NCI-H128 (cell line): ENCODE results near the gene FNDC7.
"Not testable (repeated sequence)": the region's sequence is repeated elsewhere in the genome, so short reads cannot be mapped to it uniquely, and the experiment has no call there.

Experiments used
- DNase-seq: peaks from one replicate; lab custom pipeline; 2025; ENCODE audit not compliant: unreplicated experiment; lab: John Stamatoyannopoulos, UW

The FNDC7 gene

GRCh38 chr1:108734171-108734865, 21.6 kb downstream of the FNDC7 start:
- DNase-seq = no peak

GRCh38 chr1:108742253-108742652, 29.5 kb downstream of the FNDC7 start:
- DNase-seq = no peak

GRCh38 chr1:108745980-108746381, 33.3 kb downstream of the FNDC7 start:
- DNase-seq = no peak

- peak; percentile 95 for DNase-seq
These were observed 33.9 kb downstream of the FNDC7 start, which contains the start of gene STXBP3 for GRCh38 chr1:108746382-108747170. Gene STXBP3 (plus strand): TSS chr1:108746674. CDS start chr1:108746738, 64 bp downstream.

GRCh38 chr1:108747171-108747850, 34.6 kb downstream of the FNDC7 start:
- DNase-seq = peak; percentile 32

GRCh38 chr1:108747898-108748297, 35.2 kb downstream of the FNDC7 start:
- DNase-seq = no peak

GRCh38 chr1:108749081-108749480, 36.4 kb downstream of the FNDC7 start:
- DNase-seq = no peak

GRCh38 chr1:108750476-108751181, 37.9 kb downstream of the FNDC7 start:
- DNase-seq = no peak

GRCh38 chr1:108753363-108753762, 40.7 kb downstream of the FNDC7 start:
- DNase-seq = no peak

- DNase-seq = no peak
These were observed 46.1 kb downstream of the FNDC7 start for GRCh38 chr1:108758796-108759195.

GRCh38 chr1:108767115-108767514, 54.4 kb downstream of the FNDC7 start:
- DNase-seq = no peak

GRCh38 chr1:108767708-108768107, 55.0 kb downstream of the FNDC7 start:
- DNase-seq = no peak

- no peak for DNase-seq
These were observed 65.1 kb downstream of the FNDC7 start for GRCh38 chr1:108777839-108778238.

- no peak for DNase-seq
These were observed 66.7 kb downstream of the FNDC7 start for GRCh38 chr1:108779455-108779854.

GRCh38 chr1:108780937-108781574, 68.3 kb downstream of the FNDC7 start:
- DNase-seq = no peak

GRCh38 chr1:108781575-108781944, 68.9 kb downstream of the FNDC7 start:
- DNase-seq = not testable (repeated sequence)

- no peak for DNase-seq
These were observed 72.6 kb downstream of the FNDC7 start for GRCh38 chr1:108785264-108785663.

GRCh38 chr1:108785880-108786279, 73.2 kb downstream of the FNDC7 start:
- no peak for DNase-seq

GRCh38 chr1:108791790-108792189, 79.1 kb downstream of the FNDC7 start:
- no peak for DNase-seq
